HCT116 (cell line): Measurements from ENCODE around the gene SERPINI2. TPM values are rescaled to one million over a fixed set of nuclear protein-coding genes. Genes with fewer than 3 reads are reported as not detected.

ENCODE experiments used
- ATAC-seq: fragments of 200-7000 bp; cut with Tn5 transposase; 2 replicates; pipeline ENCODE4 v1.9.1; 2020; ENCODE audit warnings: mild to moderate bottlenecking, moderate library complexity
- BruUV-seq: library from RNA; stranded (reverse); fragments of 400-500 nt; replicated peaks from 2 replicates; lab custom pipeline; 2021; lab: Mats Ljungman, UMichigan
- CTCF ChIA-PET: fragments of 300-600 bp; sonication (Branson Sonifier 250); formaldehyde crosslinking; loops from one replicate; lab custom pipeline; 2021; ENCODE audit warnings: antibody characterized with exemption; lab: Charles Lee
- POLR2A ChIA-PET: fragments of 300-600, 350-600 bp; sonication (Branson Sonifier 250); formaldehyde crosslinking; loops from one replicate; lab custom pipeline; 2021; ENCODE audit warnings: antibody characterized with exemption; lab: Charles Lee
- RAD21 ChIA-PET, 2 experiments: fragments of 300-600 bp; sonication (Branson Sonifier 250); formaldehyde crosslinking; loops; one replicate each; lab custom pipeline; 2023; ENCODE audit warnings: low total read pairs in 2 of 2; ENCODE audit not compliant: uncharacterized antibody in 2 of 2, unreplicated experiment in 2 of 2, low non-redundant PET in 1 of 2; lab: Charles Lee
- DNase-seq: peaks from one replicate; pipeline ENCODE4 v3.0.0-alpha.2; 2010; ENCODE audit warnings: low read depth, low spot score
- H2AFZ ChIP-seq: fragments of 200-600 bp; shearing (Covaris generic), sonication (generic); 2 replicates; pipeline ENCODE4 v1.6.1; 2017; ENCODE audit warnings: low read depth, mixed run types, mixed read lengths, antibody characterized with exemption, low read length; ENCODE audit not compliant: poor library complexity, severe bottlenecking
- H3K27ac ChIP-seq: 2 replicates; pipeline ENCODE4 v1.5.1; 2012; ENCODE audit warnings: low read depth, low read length
- H3K27me3 ChIP-seq: fragments of 200-600 bp; sonication (generic); 2 replicates; pipeline ENCODE4 v1.6.1; 2016; ENCODE audit warnings: mixed run types, low read length, mixed read lengths; ENCODE audit not compliant: insufficient read depth
- H3K36me3 ChIP-seq, 2 experiments: fragments of 200-500 bp in 1 of 2; fragments of 200-600 bp in 1 of 2; sonication (Bioruptor generic) in 1 of 2; sonication (generic) in 1 of 2; 2 replicates each; pipeline versions ENCODE4 v1.5.1 to v1.6.1; 2014 to 2016; ENCODE audit warnings: low read length in 2 of 2, inconsistent platforms in 1 of 2, mixed read lengths in 1 of 2, mixed run types in 1 of 2; ENCODE audit not compliant: insufficient read depth in 2 of 2, control insufficient read depth in 1 of 2
- H3K4me1 ChIP-seq, 2 experiments: fragments of 200-600 bp in 1 of 2; sonication (generic) in 1 of 2; 2 replicates each; pipeline versions ENCODE4 v1.5.1 to v1.6.1; 2012 to 2017; ENCODE audit warnings: low read length in 2 of 2, inconsistent platforms in 1 of 2, mild to moderate bottlenecking in 1 of 2, mixed read lengths in 1 of 2, mixed run types in 1 of 2, moderate library complexity in 1 of 2; ENCODE audit not compliant: insufficient read depth in 2 of 2, control insufficient read depth in 1 of 2
- H3K4me2 ChIP-seq: fragments of 200-600 bp; sonication (generic); 2 replicates; pipeline ENCODE4 v1.6.1; 2017; ENCODE audit warnings: mixed run types, low read length, mixed read lengths
- H3K4me3 ChIP-seq, 2 experiments: fragments of 200-600 bp in 1 of 2; sonication (generic) in 1 of 2; replicated peaks in 1 of 2; 2 replicates each; pipeline ENCODE4 v1.5.1; 2011 to 2016; ENCODE audit warnings: low read length in 2 of 2, control low read depth in 1 of 2, low read depth in 1 of 2, mild to moderate bottlenecking in 1 of 2, mixed read lengths in 1 of 2, mixed run types in 1 of 2
- H3K79me2 ChIP-seq: fragments of 200-600 bp; sonication (generic); 2 replicates; pipeline ENCODE4 v1.6.1; 2017; ENCODE audit warnings: mild to moderate bottlenecking, mixed run types, low read length, moderate library complexity, mixed read lengths; ENCODE audit not compliant: insufficient read depth
- H3K9ac ChIP-seq: fragments of 200-600 bp; sonication (generic); 2 replicates; pipeline ENCODE4 v1.6.1; 2016; ENCODE audit warnings: low read length, mixed read lengths
- H3K9me2 ChIP-seq: fragments of 200-600 bp; sonication (generic), shearing (Covaris generic); 2 replicates; pipeline ENCODE4 v1.6.1; 2017; ENCODE audit warnings: mixed run types, mild to moderate bottlenecking, moderate library complexity; ENCODE audit not compliant: insufficient read depth
- H3K9me3 ChIP-seq, 2 experiments: fragments of 200-500 bp in 1 of 2; fragments of 200-600 bp in 1 of 2; sonication (Bioruptor generic) in 1 of 2; sonication (generic) in 1 of 2; 2 replicates each; pipeline ENCODE4 v1.6.1; 2014 to 2017; ENCODE audit warnings: low read length in 2 of 2, mixed read lengths in 2 of 2, inconsistent platforms in 1 of 2, low read depth in 1 of 2, mild to moderate bottlenecking in 1 of 2, mixed run types in 1 of 2, moderate library complexity in 1 of 2; ENCODE audit not compliant: control insufficient read depth in 1 of 2, insufficient read depth in 1 of 2
- H4K20me1 ChIP-seq: fragments of 200-600 bp; sonication (generic), shearing (Covaris generic); 2 replicates; pipeline ENCODE4 v1.6.1; 2017; ENCODE audit warnings: mixed run types, mild to moderate bottlenecking, moderate library complexity; ENCODE audit not compliant: insufficient read depth
- CBX3 ChIP-seq: IDR thresholded peaks from 2 replicates; pipeline ENCODE4 v1.6.1; 2012; ENCODE audit warnings: low read depth
- EGR1 ChIP-seq: IDR thresholded peaks from 2 replicates; pipeline ENCODE4 v1.6.1; 2012; ENCODE audit warnings: low read depth
- ELF1 ChIP-seq: IDR thresholded peaks from 2 replicates; pipeline ENCODE4 v1.6.1; 2012; ENCODE audit warnings: low read depth, borderline replicate concordance
- EZH2phosphoT487 ChIP-seq: fragments of 200-600 bp; IDR thresholded peaks from 2 replicates; pipeline ENCODE4 v1.6.1; 2018; ENCODE audit warnings: antibody characterized with exemption, borderline replicate concordance
- FOSL1 ChIP-seq: IDR thresholded peaks from 2 replicates; pipeline ENCODE4 v1.6.1; 2012; ENCODE audit warnings: low read depth
- JUND ChIP-seq: IDR thresholded peaks from 2 replicates; pipeline ENCODE4 v1.6.1; 2012
- POLR2A ChIP-seq: IDR thresholded peaks from 2 replicates; pipeline ENCODE4 v1.7.0; 2011; ENCODE audit warnings: borderline replicate concordance; ENCODE audit not compliant: insufficient read depth, insufficient read length; ENCODE audit errors: extremely low read depth
- POLR2AphosphoS5 ChIP-seq: IDR thresholded peaks from 2 replicates; pipeline ENCODE4 v1.6.1; 2011; ENCODE audit warnings: mild to moderate bottlenecking, low read depth, low read length, moderate library complexity
- RAD21 ChIP-seq: IDR thresholded peaks from 2 replicates; pipeline ENCODE4 v1.6.1; 2012; ENCODE audit warnings: low read depth, mild to moderate bottlenecking
- SIN3A ChIP-seq: IDR thresholded peaks from 2 replicates; pipeline ENCODE4 v1.6.1; 2012; ENCODE audit warnings: low read depth
- SP1 ChIP-seq: IDR thresholded peaks from 2 replicates; pipeline ENCODE4 v1.6.1; 2012; ENCODE audit warnings: low read depth
- SRF ChIP-seq: IDR thresholded peaks from 2 replicates; pipeline ENCODE4 v1.6.1; 2012; ENCODE audit warnings: low read depth
- YY1 ChIP-seq: IDR thresholded peaks from 2 replicates; pipeline ENCODE4 v1.6.1; 2011; ENCODE audit warnings: low read length, low read depth, moderate library complexity, mild to moderate bottlenecking; ENCODE audit not compliant: insufficient replicate concordance; ENCODE audit errors: extremely low read depth
- intact Hi-C: fragments of 100-400 bp; cut with micrococcal nuclease; formaldehyde crosslinking; loops from 2 replicates; pipeline ENCODE4 v1.10.0; 2022
- total RNA-seq: library from RNA; stranded (reverse); gene quantifications from one replicate; pipeline ENCODE4 v1.2.1, GENCODE V29; 2021; ENCODE audit not compliant: unreplicated experiment
- TF ChIP-seq, protein P1 (sequence below), 3 experiments: fragments of 200-600 bp in 1 of 3; sonication (generic) in 1 of 3; IDR thresholded peaks in 2 of 3; conservative IDR thresholded peaks in 1 of 3; 2 replicates each; pipeline ENCODE4 v1.5.1; 2012 to 2017; ENCODE audit warnings: low read depth in 2 of 3, low read length in 2 of 3, antibody characterized with exemption in 1 of 3, borderline replicate concordance in 1 of 3, control low read depth in 1 of 3, mild to moderate bottlenecking in 1 of 3, mixed read lengths in 1 of 3, mixed run types in 1 of 3, moderate library complexity in 1 of 3; ENCODE audit not compliant: insufficient read depth in 1 of 3
- TF ChIP-seq, protein P2 (sequence below): IDR thresholded peaks from 2 replicates; pipeline ENCODE4 v1.6.1; 2012
- TF ChIP-seq, protein P3 (sequence below): IDR thresholded peaks from 2 replicates; pipeline ENCODE4 v1.6.1; 2011; ENCODE audit warnings: mild to moderate bottlenecking, low read length, moderate library complexity; ENCODE audit not compliant: insufficient replicate concordance; ENCODE audit errors: extremely low read depth
- TF ChIP-seq, protein P4 (sequence below): IDR thresholded peaks from 2 replicates; pipeline ENCODE4 v1.6.1; 2012; ENCODE audit warnings: low read depth

SERPINI2 gene
- total RNA-seq, 1 experiment from 2014 or later, result 0.27 TPM

DNA sequence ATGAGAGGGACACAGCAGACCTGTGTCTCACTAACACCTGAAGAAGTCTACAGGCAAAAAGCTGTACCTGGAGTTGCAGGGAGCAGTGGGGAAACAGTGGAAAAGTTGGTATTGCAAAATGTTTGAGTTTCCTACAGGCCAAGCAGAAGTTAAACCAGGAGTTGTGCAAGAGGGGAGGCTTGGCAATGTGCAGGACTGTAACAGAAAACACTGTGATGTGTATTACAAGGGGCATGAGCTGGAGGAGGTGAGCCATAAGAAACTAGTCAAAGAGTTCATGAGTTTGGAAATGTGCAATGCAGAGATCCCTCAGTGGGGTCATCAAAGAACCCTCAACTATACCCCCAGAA is 47.1 kb upstream of the SERPINI2 start (continued):
- TF ChIP-seq, protein P1, sequence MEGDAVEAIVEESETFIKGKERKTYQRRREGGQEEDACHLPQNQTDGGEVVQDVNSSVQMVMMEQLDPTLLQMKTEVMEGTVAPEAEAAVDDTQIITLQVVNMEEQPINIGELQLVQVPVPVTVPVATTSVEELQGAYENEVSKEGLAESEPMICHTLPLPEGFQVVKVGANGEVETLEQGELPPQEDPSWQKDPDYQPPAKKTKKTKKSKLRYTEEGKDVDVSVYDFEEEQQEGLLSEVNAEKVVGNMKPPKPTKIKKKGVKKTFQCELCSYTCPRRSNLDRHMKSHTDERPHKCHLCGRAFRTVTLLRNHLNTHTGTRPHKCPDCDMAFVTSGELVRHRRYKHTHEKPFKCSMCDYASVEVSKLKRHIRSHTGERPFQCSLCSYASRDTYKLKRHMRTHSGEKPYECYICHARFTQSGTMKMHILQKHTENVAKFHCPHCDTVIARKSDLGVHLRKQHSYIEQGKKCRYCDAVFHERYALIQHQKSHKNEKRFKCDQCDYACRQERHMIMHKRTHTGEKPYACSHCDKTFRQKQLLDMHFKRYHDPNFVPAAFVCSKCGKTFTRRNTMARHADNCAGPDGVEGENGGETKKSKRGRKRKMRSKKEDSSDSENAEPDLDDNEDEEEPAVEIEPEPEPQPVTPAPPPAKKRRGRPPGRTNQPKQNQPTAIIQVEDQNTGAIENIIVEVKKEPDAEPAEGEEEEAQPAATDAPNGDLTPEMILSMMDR (IDR thresholded peaks at IDR 0.05 in 2 of 3, conservative IDR thresholded peaks at IDR 0.05 in 1 of 3; ENCODE audit: borderline replicate concordance in 1 of 3, insufficient read depth in 1 of 3, low read depth in 2 of 3, low read length in 2 of 3), result no peak
- TF ChIP-seq SRF (no peak), POLR2AphosphoS5 (no peak), FOSL1 (no peak), EZH2phosphoT487 (no peak), YY1 (no peak), POLR2A (no peak), ELF1 (no peak), SIN3A (no peak), JUND (no peak), CBX3 (no peak)
- TF ChIP-seq, protein P2, sequence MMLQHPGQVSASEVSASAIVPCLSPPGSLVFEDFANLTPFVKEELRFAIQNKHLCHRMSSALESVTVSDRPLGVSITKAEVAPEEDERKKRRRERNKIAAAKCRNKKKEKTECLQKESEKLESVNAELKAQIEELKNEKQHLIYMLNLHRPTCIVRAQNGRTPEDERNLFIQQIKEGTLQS, result no peak

DNA sequence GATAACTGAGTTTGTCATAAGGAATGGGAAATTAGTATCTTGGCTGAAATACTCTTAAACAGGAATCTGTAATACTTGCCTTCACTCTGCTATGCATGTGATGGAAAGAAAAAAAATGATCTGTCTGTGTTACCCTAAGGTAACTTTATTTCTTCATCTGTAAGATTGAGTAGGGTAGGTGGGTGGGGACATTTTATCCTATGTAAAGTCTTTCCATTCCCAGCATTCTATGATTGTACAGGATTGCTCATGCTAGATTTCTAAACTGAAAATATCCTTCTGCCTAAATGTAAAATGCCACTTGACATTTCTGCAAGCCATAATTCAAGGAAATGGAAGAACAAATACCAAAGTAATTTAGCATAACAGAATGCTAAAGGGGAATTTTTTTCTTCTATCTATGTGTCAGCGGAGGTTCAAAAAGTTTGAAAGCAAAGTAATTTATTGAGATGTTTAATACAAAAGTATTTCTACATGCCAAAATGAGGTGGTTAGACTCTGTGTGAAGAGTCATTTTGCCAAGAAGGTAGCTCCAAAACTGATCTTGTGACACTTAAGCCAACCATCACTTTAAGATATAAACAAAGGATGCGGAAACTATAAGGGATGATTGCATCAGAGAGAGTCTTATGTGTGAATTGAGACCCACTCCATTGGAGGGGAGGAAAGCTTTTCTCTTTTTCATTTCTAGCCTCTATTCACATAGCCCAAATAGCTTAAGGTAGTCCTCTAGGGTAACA is 46.6 kb upstream of the SERPINI2 start:
- intact Hi-C loops, result no loop called here
- TF ChIP-seq POLR2A, result no peak
- TF ChIP-seq, protein P3, sequence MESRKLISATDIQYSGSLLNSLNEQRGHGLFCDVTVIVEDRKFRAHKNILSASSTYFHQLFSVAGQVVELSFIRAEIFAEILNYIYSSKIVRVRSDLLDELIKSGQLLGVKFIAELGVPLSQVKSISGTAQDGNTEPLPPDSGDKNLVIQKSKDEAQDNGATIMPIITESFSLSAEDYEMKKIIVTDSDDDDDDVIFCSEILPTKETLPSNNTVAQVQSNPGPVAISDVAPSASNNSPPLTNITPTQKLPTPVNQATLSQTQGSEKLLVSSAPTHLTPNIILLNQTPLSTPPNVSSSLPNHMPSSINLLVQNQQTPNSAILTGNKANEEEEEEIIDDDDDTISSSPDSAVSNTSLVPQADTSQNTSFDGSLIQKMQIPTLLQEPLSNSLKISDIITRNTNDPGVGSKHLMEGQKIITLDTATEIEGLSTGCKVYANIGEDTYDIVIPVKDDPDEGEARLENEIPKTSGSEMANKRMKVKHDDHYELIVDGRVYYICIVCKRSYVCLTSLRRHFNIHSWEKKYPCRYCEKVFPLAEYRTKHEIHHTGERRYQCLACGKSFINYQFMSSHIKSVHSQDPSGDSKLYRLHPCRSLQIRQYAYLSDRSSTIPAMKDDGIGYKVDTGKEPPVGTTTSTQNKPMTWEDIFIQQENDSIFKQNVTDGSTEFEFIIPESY, result no peak
- no peak for TF ChIP-seq RAD21
- TF ChIP-seq, protein P2, result no peak
- no peak for TF ChIP-seq SP1
- no peak for TF ChIP-seq EGR1
- TF ChIP-seq, protein P4, sequence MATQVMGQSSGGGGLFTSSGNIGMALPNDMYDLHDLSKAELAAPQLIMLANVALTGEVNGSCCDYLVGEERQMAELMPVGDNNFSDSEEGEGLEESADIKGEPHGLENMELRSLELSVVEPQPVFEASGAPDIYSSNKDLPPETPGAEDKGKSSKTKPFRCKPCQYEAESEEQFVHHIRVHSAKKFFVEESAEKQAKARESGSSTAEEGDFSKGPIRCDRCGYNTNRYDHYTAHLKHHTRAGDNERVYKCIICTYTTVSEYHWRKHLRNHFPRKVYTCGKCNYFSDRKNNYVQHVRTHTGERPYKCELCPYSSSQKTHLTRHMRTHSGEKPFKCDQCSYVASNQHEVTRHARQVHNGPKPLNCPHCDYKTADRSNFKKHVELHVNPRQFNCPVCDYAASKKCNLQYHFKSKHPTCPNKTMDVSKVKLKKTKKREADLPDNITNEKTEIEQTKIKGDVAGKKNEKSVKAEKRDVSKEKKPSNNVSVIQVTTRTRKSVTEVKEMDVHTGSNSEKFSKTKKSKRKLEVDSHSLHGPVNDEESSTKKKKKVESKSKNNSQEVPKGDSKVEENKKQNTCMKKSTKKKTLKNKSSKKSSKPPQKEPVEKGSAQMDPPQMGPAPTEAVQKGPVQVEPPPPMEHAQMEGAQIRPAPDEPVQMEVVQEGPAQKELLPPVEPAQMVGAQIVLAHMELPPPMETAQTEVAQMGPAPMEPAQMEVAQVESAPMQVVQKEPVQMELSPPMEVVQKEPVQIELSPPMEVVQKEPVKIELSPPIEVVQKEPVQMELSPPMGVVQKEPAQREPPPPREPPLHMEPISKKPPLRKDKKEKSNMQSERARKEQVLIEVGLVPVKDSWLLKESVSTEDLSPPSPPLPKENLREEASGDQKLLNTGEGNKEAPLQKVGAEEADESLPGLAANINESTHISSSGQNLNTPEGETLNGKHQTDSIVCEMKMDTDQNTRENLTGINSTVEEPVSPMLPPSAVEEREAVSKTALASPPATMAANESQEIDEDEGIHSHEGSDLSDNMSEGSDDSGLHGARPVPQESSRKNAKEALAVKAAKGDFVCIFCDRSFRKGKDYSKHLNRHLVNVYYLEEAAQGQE, result no peak
- TF ChIP-seq, all 23 proteins: peak for 0
- POLR2A ChIA-PET, result no interaction called here
- Histone ChIP-seq H3K9ac (no peak overlapping the region), H3K79me2 (no peaks in the 10 kb centered on the region), H3K27me3 (no peaks in the 10 kb centered on the region), H3K36me3 (no peaks in the 10 kb centered on the region), H3K4me2 (no peak overlapping the region), H4K20me1 (no peaks in the 10 kb centered on the region), H3K27ac (no peak overlapping the region), H3K4me3 (no peak overlapping the region), H3K9me3 (no peaks in the 10 kb centered on the region), H2AFZ (no peak overlapping the region), H3K9me2 (no peaks in the 10 kb centered on the region), H3K4me1 (no peaks in the 10 kb centered on the region)
- CTCF ChIA-PET, result no interaction called here
- no peak for DNase-seq
- RAD21 ChIA-PET, result no interaction called here
- BruUV-seq, result no TSS peak
- ATAC-seq, result no peak
